ENCODE data around the gene B4GALNT4. TPM values are rescaled to one million over a fixed set of nuclear protein-coding genes. Genes with fewer than 3 reads are reported as not detected.

B4GALNT4 gene
- total RNA-seq, 1 donor from 2014 or later: 1.5 TPM

DNA sequence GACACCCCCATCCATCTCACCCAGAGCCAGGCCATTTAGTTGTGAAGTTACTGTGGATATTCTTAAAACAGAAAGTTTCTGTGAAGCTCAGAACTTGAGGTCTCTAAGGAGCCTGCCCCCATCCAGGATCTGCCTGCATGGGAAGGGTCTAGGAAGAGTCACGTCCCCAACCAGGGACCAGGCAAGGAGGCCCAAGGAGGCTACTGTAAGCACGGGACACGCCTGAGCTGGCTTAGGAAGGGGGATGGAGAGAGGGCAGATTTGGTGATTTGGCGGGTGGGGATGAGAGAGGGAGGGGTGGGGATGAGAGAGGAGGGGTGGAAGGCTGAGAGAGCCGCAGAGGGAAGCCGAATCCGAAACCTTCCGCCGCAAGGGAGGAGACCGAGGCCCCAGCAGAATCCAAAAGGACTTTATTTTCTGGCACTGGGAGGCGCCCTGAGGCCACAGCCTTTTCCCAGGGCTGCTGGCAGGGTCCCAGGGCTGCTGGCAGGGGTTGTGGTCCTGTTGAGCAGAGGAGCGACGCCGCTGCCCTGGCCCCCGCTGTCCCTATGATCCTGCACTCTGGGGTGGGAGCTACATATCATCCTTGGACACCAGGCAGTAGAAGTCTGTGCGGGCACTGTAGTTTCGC is 36.1 kb downstream of the B4GALNT4 start:
- DNase-seq: peak; percentile 53
- H3K36me3 ChIP-seq: no peaks in the 10 kb centered on the region
- H3K4me1 ChIP-seq: peaks cover 24% of the 10 kb centered on the region
- peak overlapping the region; percentile 88 for H3K27ac ChIP-seq (replicated peaks)
- peak overlapping the region; percentile 81 for H3K4me3 ChIP-seq
- no peaks in the 10 kb centered on the region for H3K27me3 ChIP-seq (ENCODE audit: low read depth)
- intact Hi-C loops (cut with micrococcal nuclease): no loop called here
- no peaks in the 10 kb centered on the region for H3K9me3 ChIP-seq (replicated peaks)
- TF ChIP-seq CTCF (IDR thresholded peaks at IDR 0.05; ENCODE audit: borderline replicate concordance): no peak

- no peaks in the 10 kb centered on the region for H3K27me3 ChIP-seq (ENCODE audit: low read depth)
- peak overlapping the region; percentile 88 for H3K27ac ChIP-seq (replicated peaks)
- peak overlapping the region; percentile 81 for H3K4me3 ChIP-seq
- no peaks in the 10 kb centered on the region for H3K9me3 ChIP-seq (replicated peaks)
- intact Hi-C loops (cut with micrococcal nuclease): no loop called here
- TF ChIP-seq CTCF (IDR thresholded peaks at IDR 0.05; ENCODE audit: borderline replicate concordance): no peak
- H3K4me1 ChIP-seq: peaks cover 24% of the 10 kb centered on the region
- DNase-seq: no peak
- no peaks in the 10 kb centered on the region for H3K36me3 ChIP-seq
Measured at GRCh38 chr11:405954-406795, 36.9 kb downstream of the B4GALNT4 start.

GRCh38 chr11:406796-407650 is 37.7 kb downstream of the B4GALNT4 start:
- H3K27ac ChIP-seq (replicated peaks): peak overlapping the region; percentile 88
- peaks cover 24% of the 10 kb centered on the region for H3K4me1 ChIP-seq
- H3K4me3 ChIP-seq: peak overlapping the region; percentile 81
- no peaks in the 10 kb centered on the region for H3K9me3 ChIP-seq (replicated peaks)
- H3K36me3 ChIP-seq: no peaks in the 10 kb centered on the region
- peak; percentile 39 for TF ChIP-seq CTCF (IDR thresholded peaks at IDR 0.05; ENCODE audit: borderline replicate concordance)
- DNase-seq: peak; percentile 83
- H3K27me3 ChIP-seq (ENCODE audit: low read depth): no peaks in the 10 kb centered on the region
- intact Hi-C loops (cut with micrococcal nuclease): no loop called here

- H3K4me3 ChIP-seq: peak overlapping the region; percentile 81
- peak overlapping the region; percentile 73 for H3K27ac ChIP-seq (replicated peaks)
- no peak for TF ChIP-seq CTCF (IDR thresholded peaks at IDR 0.05; ENCODE audit: borderline replicate concordance)
- H3K27me3 ChIP-seq (ENCODE audit: low read depth): no peaks in the 10 kb centered on the region
- intact Hi-C loops (cut with micrococcal nuclease): no loop called here
- H3K4me1 ChIP-seq: peaks cover 26% of the 10 kb centered on the region
- H3K9me3 ChIP-seq (replicated peaks): no peaks in the 10 kb centered on the region
- no peak for DNase-seq
- no peaks in the 10 kb centered on the region for H3K36me3 ChIP-seq
Measured at GRCh38 chr11:407651-408123, 38.4 kb downstream of the B4GALNT4 start.
